T-helper 17 cell (primary cell): ENCODE results near the gene IL34. TPM values are rescaled to one million over a fixed set of nuclear protein-coding genes. Genes with fewer than 3 reads are reported as not detected.
"Not testable (repeated sequence)": the region's sequence is repeated elsewhere in the genome, so short reads cannot be mapped to it uniquely, and the experiment has no call there.

ENCODE experiments used
- ATAC-seq: fragments of 150-1000 bp; cut with Tn5 transposase; 2 replicates; pipeline ENCODE4 v1.10.0; 2021; ENCODE audit warnings: mild to moderate bottlenecking, moderate library complexity
- DNase-seq, 3 donors: peaks; one replicate each; pipeline versions ENCODE4 v3.0.0 to v3.0.0-alpha.2; 2020 to 2021
- H3K9me3 ChIP-seq: one replicate; pipeline ENCODE4 v1.7.0; 2013; ENCODE audit warnings: low read length, mild to moderate bottlenecking; ENCODE audit not compliant: control insufficient read depth, poor library complexity, severe bottlenecking
- H3K27ac Mint-ChIP-seq: one replicate; pipeline ENCODE4 v1.8.0; 2022; ENCODE audit warnings: mild to moderate bottlenecking, moderate library complexity, mixed read lengths
- H3K27me3 Mint-ChIP-seq: one replicate; pipeline ENCODE4 v1.8.0; 2022; ENCODE audit warnings: mixed read lengths
- H3K36me3 Mint-ChIP-seq: one replicate; pipeline ENCODE4 v1.8.0; 2022; ENCODE audit warnings: low read depth, mixed read lengths
- H3K4me1 Mint-ChIP-seq: one replicate; pipeline ENCODE4 v1.8.0; 2022; ENCODE audit warnings: mild to moderate bottlenecking, mixed read lengths
- H3K4me3 Mint-ChIP-seq: one replicate; pipeline ENCODE4 v1.8.0; 2022; ENCODE audit warnings: mild to moderate bottlenecking, moderate library complexity, mixed read lengths
- total RNA-seq, 4 donors: library from RNA in 2 of 4; stranded (reverse) in 2 of 4; gene quantifications; one replicate each; pipeline ENCODE4 v1.2.3 and lab custom pipeline; 2022 to 2026

The IL34 gene
- total RNA-seq, 2 donors from 2014 or later = 0.34 TPM; not detected in 1

- Mint-ChIP-seq H3K4me1 (no peaks in the 10 kb centered on the region), H3K27me3 (peaks cover 17% of the 10 kb centered on the region), H3K36me3 (no peaks in the 10 kb centered on the region), H3K4me3 (no peak overlapping the region), H3K27ac (no peak overlapping the region)
- H3K9me3 ChIP-seq = no peaks in the 10 kb centered on the region
- DNase-seq (no peak), ATAC-seq (no peak)
Observed at GRCh38 chr16:70642633-70643032, 3.7 kb upstream of the IL34 start.

GRCh38 chr16:70643264-70643663 is 3.1 kb upstream of the IL34 start:
- H3K4me1 Mint-ChIP-seq, DNase-seq, H3K9me3 ChIP-seq, H3K27ac Mint-ChIP-seq, ATAC-seq, H3K36me3 Mint-ChIP-seq, H3K4me3 Mint-ChIP-seq: not testable (repeated sequence)
- H3K27me3 Mint-ChIP-seq = peaks cover 17% of the 10 kb centered on the region

- ATAC-seq (no peak), DNase-seq (no peak)
- Mint-ChIP-seq H3K4me3 (no peak overlapping the region), H3K27me3 (peaks cover 12% of the 10 kb centered on the region), H3K36me3 (no peaks in the 10 kb centered on the region), H3K27ac (no peak overlapping the region), H3K4me1 (no peaks in the 10 kb centered on the region)
- H3K9me3 ChIP-seq = no peaks in the 10 kb centered on the region
Observed at GRCh38 chr16:70644763-70645597, 1.4 kb upstream of the IL34 start.

GRCh38 chr16:70647441-70648359 is 1.3 kb downstream of the IL34 start:
- Mint-ChIP-seq H3K36me3 (no peaks in the 10 kb centered on the region), H3K27me3 (peaks cover 5% of the 10 kb centered on the region), H3K27ac (peak overlapping the region; percentile 72), H3K4me3 (no peak overlapping the region), H3K4me1 (no peaks in the 10 kb centered on the region)
- ATAC-seq (no peak), DNase-seq (no peak)
- no peaks in the 10 kb centered on the region for H3K9me3 ChIP-seq

GRCh38 chr16:70648606-70649005 is 2.2 kb downstream of the IL34 start:
- no peak overlapping the region for H3K27ac Mint-ChIP-seq
- no peak for ATAC-seq
- H3K9me3 ChIP-seq = no peaks in the 10 kb centered on the region
- DNase-seq = no peak
- H3K4me3 Mint-ChIP-seq = no peak overlapping the region
- H3K4me1 Mint-ChIP-seq = peaks cover under 1% of the 10 kb centered on the region
- no peaks in the 10 kb centered on the region for H3K36me3 Mint-ChIP-seq
- peaks cover 6% of the 10 kb centered on the region for H3K27me3 Mint-ChIP-seq

GRCh38 chr16:70649300-70649699 is 2.9 kb downstream of the IL34 start:
- ATAC-seq (no peak), DNase-seq (no peak)
- H3K4me1 Mint-ChIP-seq = peaks cover 6% of the 10 kb centered on the region
- H3K4me3 Mint-ChIP-seq = no peak overlapping the region
- peaks cover 11% of the 10 kb centered on the region for H3K27me3 Mint-ChIP-seq
- no peaks in the 10 kb centered on the region for H3K36me3 Mint-ChIP-seq
- no peaks in the 10 kb centered on the region for H3K9me3 ChIP-seq
- no peak overlapping the region for H3K27ac Mint-ChIP-seq

- no peak overlapping the region for H3K4me3 Mint-ChIP-seq
- DNase-seq = no peak
- H3K4me1 Mint-ChIP-seq = peaks cover 6% of the 10 kb centered on the region
- no peaks in the 10 kb centered on the region for H3K9me3 ChIP-seq
- no peak for ATAC-seq
- no peaks in the 10 kb centered on the region for H3K36me3 Mint-ChIP-seq
- no peak overlapping the region for H3K27ac Mint-ChIP-seq
- peaks cover 11% of the 10 kb centered on the region for H3K27me3 Mint-ChIP-seq
Observed at GRCh38 chr16:70650216-70650615, 3.9 kb downstream of the IL34 start.

- H3K4me1 Mint-ChIP-seq = peaks cover 6% of the 10 kb centered on the region
- H3K27me3 Mint-ChIP-seq = peaks cover 11% of the 10 kb centered on the region
- DNase-seq (no peak), ATAC-seq (no peak)
- H3K9me3 ChIP-seq = no peaks in the 10 kb centered on the region
- H3K27ac Mint-ChIP-seq = no peak overlapping the region
- H3K4me3 Mint-ChIP-seq = no peak overlapping the region
- no peaks in the 10 kb centered on the region for H3K36me3 Mint-ChIP-seq
Observed at GRCh38 chr16:70651524-70651923, 5.2 kb downstream of the IL34 start.

GRCh38 chr16:70652322-70652721 is 6.0 kb downstream of the IL34 start:
- DNase-seq (no peak), ATAC-seq (no peak)
- H3K36me3 Mint-ChIP-seq = no peaks in the 10 kb centered on the region
- H3K27me3 Mint-ChIP-seq = peaks cover 11% of the 10 kb centered on the region
- H3K4me3 Mint-ChIP-seq = no peak overlapping the region
- H3K9me3 ChIP-seq = no peaks in the 10 kb centered on the region
- H3K27ac Mint-ChIP-seq = no peak overlapping the region
- peaks cover 6% of the 10 kb centered on the region for H3K4me1 Mint-ChIP-seq

- no peaks in the 10 kb centered on the region for H3K9me3 ChIP-seq
- Mint-ChIP-seq H3K36me3 (no peaks in the 10 kb centered on the region), H3K27me3 (peaks cover 11% of the 10 kb centered on the region), H3K4me1 (peaks cover 6% of the 10 kb centered on the region), H3K4me3 (no peak overlapping the region), H3K27ac (peak overlapping the region; percentile 84)
- DNase-seq = no peak
- no peak for ATAC-seq
Observed at GRCh38 chr16:70653406-70653805, 7.0 kb downstream of the IL34 start.

- Mint-ChIP-seq H3K36me3 (no peaks in the 10 kb centered on the region), H3K27ac (peak overlapping the region; percentile 84), H3K4me3 (peak overlapping the region; percentile 86), H3K27me3 (peaks cover 11% of the 10 kb centered on the region), H3K4me1 (peaks cover 6% of the 10 kb centered on the region)
- DNase-seq (peak; percentile 41 to 79 (median 55)), ATAC-seq (peak; percentile 75)
- H3K9me3 ChIP-seq = no peaks in the 10 kb centered on the region
Observed at GRCh38 chr16:70653809-70654771, 7.7 kb downstream of the IL34 start.

- Mint-ChIP-seq H3K4me1 (peaks cover 6% of the 10 kb centered on the region), H3K4me3 (no peak overlapping the region), H3K27me3 (peaks cover 8% of the 10 kb centered on the region), H3K36me3 (no peaks in the 10 kb centered on the region), H3K27ac (no peak overlapping the region)
- ATAC-seq = no peak
- H3K9me3 ChIP-seq = no peaks in the 10 kb centered on the region
- DNase-seq = no peak
Observed at GRCh38 chr16:70656065-70656711, 9.8 kb downstream of the IL34 start.
